NCI-H1048 (cell line): ENCODE data around the gene GPHN.

Experiments used
- DNase-seq: peaks from one replicate; lab custom pipeline; 2025; lab: John Stamatoyannopoulos, UW

The GPHN gene

GRCh38 chr14:66959437-66960050 is 451.6 kb downstream of the GPHN start:
- DNase-seq = no peak

- DNase-seq = no peak
These were observed 457.9 kb downstream of the GPHN start for GRCh38 chr14:66965831-66966230.

GRCh38 chr14:66972469-66972868 is 464.5 kb downstream of the GPHN start:
- no peak for DNase-seq

GRCh38 chr14:66974397-66975025 is 466.6 kb downstream of the GPHN start:
- no peak for DNase-seq

GRCh38 chr14:66975251-66975650 is 467.3 kb downstream of the GPHN start:
- no peak for DNase-seq

GRCh38 chr14:66979101-66979974 is 471.4 kb downstream of the GPHN start:
- no peak for DNase-seq

- no peak for DNase-seq
These were observed 474.3 kb downstream of the GPHN start for GRCh38 chr14:66982247-66982646.

- no peak for DNase-seq
These were observed 484.8 kb downstream of the GPHN start for GRCh38 chr14:66992776-66993175.

- no peak for DNase-seq
These were observed 485.6 kb downstream of the GPHN start for GRCh38 chr14:66993512-66993911.

- DNase-seq = no peak
These were observed 490.1 kb downstream of the GPHN start for GRCh38 chr14:66998013-66998412.

GRCh38 chr14:66999978-67000377 is 492.0 kb downstream of the GPHN start:
- no peak for DNase-seq

GRCh38 chr14:67002994-67003753 is 495.2 kb downstream of the GPHN start:
- no peak for DNase-seq

GRCh38 chr14:67004521-67004920 is 496.6 kb downstream of the GPHN start:
- DNase-seq = no peak

GRCh38 chr14:67010602-67011001 is 502.7 kb downstream of the GPHN start:
- DNase-seq = no peak

- DNase-seq = no peak
These were observed 508.9 kb downstream of the GPHN start for GRCh38 chr14:67016856-67017255.

GRCh38 chr14:67018720-67019119 is 510.8 kb downstream of the GPHN start:
- no peak for DNase-seq

GRCh38 chr14:67019796-67020195 is 511.8 kb downstream of the GPHN start:
- no peak for DNase-seq

GRCh38 chr14:67031920-67032774 is 524.2 kb downstream of the GPHN start:
- DNase-seq = no peak

GRCh38 chr14:67045440-67045839 is 537.5 kb downstream of the GPHN start:
- DNase-seq = no peak

GRCh38 chr14:67050896-67051295 is 542.9 kb downstream of the GPHN start:
- DNase-seq = no peak

GRCh38 chr14:67056684-67057083 is 548.7 kb downstream of the GPHN start:
- DNase-seq = no peak
